H9 (cell line): ENCODE results near the gene PCGF6. TPM values are rescaled to one million over a fixed set of nuclear protein-coding genes. Genes with fewer than 3 reads are reported as not detected.
A peak's percentile ranks its signal among the peaks of the same experiment; 100 is the strongest.

ENCODE experiments used
- DNase-seq: peaks from one replicate; pipeline ENCODE4 v3.0.0-alpha.2; 2017
- H2AFZ ChIP-seq: one replicate; pipeline ENCODE4 v1.6.1; 2013; ENCODE audit warnings: mild to moderate bottlenecking, low read length, control low read depth, moderate library complexity
- H2AK5ac ChIP-seq: 2 replicates; pipeline ENCODE4 v1.6.1; 2013; ENCODE audit warnings: low read length, control low read depth, mixed read lengths; ENCODE audit not compliant: insufficient read length
- H2BK120ac ChIP-seq: one replicate; pipeline ENCODE4 v1.6.1; 2013; ENCODE audit warnings: low read depth, mild to moderate bottlenecking, low read length, control low read depth, inconsistent platforms; ENCODE audit not compliant: poor library complexity, severe bottlenecking
- H2BK12ac ChIP-seq: 2 replicates; pipeline ENCODE4 v1.6.1; 2013; ENCODE audit warnings: low read length, control low read depth, mixed read lengths, low read depth; ENCODE audit not compliant: insufficient read length
- H2BK15ac ChIP-seq: 2 replicates; pipeline ENCODE4 v1.6.1; 2013; ENCODE audit warnings: low read depth, low read length, control low read depth
- H2BK20ac ChIP-seq: one replicate; pipeline ENCODE4 v1.6.1; 2013; ENCODE audit warnings: low read depth, mild to moderate bottlenecking, low read length, control low read depth, inconsistent platforms; ENCODE audit not compliant: poor library complexity, severe bottlenecking
- H2BK5ac ChIP-seq: 2 replicates; pipeline ENCODE4 v1.6.1; 2013; ENCODE audit warnings: low read length, control low read depth, mixed read lengths; ENCODE audit not compliant: insufficient read length
- H3K14ac ChIP-seq: 2 replicates; pipeline ENCODE4 v1.6.1; 2013; ENCODE audit warnings: low read length, control low read depth; ENCODE audit not compliant: insufficient read depth
- H3K18ac ChIP-seq: 2 replicates; pipeline ENCODE4 v1.6.1; 2013; ENCODE audit warnings: low read depth, mild to moderate bottlenecking, mixed read lengths, low read length, control low read depth; ENCODE audit not compliant: insufficient read length
- H3K23ac ChIP-seq: 2 replicates; pipeline ENCODE4 v1.6.1; 2013; ENCODE audit warnings: low read length, control low read depth, mixed read lengths, low read depth; ENCODE audit not compliant: insufficient read length
- H3K23me2 ChIP-seq: 2 replicates; pipeline ENCODE4 v1.6.1; 2013; ENCODE audit warnings: low read depth, mild to moderate bottlenecking, mixed read lengths, low read length, control low read depth; ENCODE audit not compliant: insufficient read length, poor library complexity, severe bottlenecking
- H3K27ac ChIP-seq: 2 replicates; pipeline ENCODE4 v1.5.1; 2013; ENCODE audit warnings: low read length, control low read depth, mixed read lengths, low read depth; ENCODE audit not compliant: insufficient read length
- H3K27me3 ChIP-seq: 2 replicates; pipeline ENCODE4 v1.6.1; 2013; ENCODE audit warnings: low read length, control low read depth, inconsistent platforms; ENCODE audit not compliant: insufficient read depth
- H3K4ac ChIP-seq: 2 replicates; pipeline ENCODE4 v1.6.1; 2013; ENCODE audit warnings: low read depth, mild to moderate bottlenecking, control low read depth, inconsistent platforms, low read length, moderate library complexity
- H3K4me1 ChIP-seq: 2 replicates; pipeline ENCODE4 v1.6.1; 2013; ENCODE audit warnings: low read length, control low read depth, inconsistent platforms; ENCODE audit not compliant: insufficient read depth
- H3K4me2 ChIP-seq: 2 replicates; pipeline ENCODE4 v1.6.1; 2013; ENCODE audit warnings: low read length, control low read depth, mixed read lengths; ENCODE audit not compliant: insufficient read length, insufficient read depth
- H3K56ac ChIP-seq: 2 replicates; pipeline ENCODE4 v1.6.1; 2013; ENCODE audit warnings: low read depth, mild to moderate bottlenecking, mixed read lengths, low read length, control low read depth; ENCODE audit not compliant: insufficient read length
- H3K79me1 ChIP-seq: 2 replicates; pipeline ENCODE4 v1.6.1; 2013; ENCODE audit warnings: low read depth, mild to moderate bottlenecking, moderate library complexity, low read length, control low read depth, inconsistent platforms; ENCODE audit not compliant: insufficient read depth, poor library complexity, severe bottlenecking
- H3K79me2 ChIP-seq: 2 replicates; pipeline ENCODE4 v1.6.1; 2013; ENCODE audit warnings: low read length, control low read depth, inconsistent platforms; ENCODE audit not compliant: insufficient read depth
- H3K9ac ChIP-seq: 2 replicates; pipeline ENCODE4 v1.6.1; 2013; ENCODE audit warnings: low read length, control low read depth, mixed read lengths; ENCODE audit not compliant: insufficient read length; ENCODE audit errors: extremely low read depth
- H3K9me3 ChIP-seq: one replicate; pipeline ENCODE4 v1.6.1; 2013; ENCODE audit warnings: low read depth, low read length, inconsistent platforms; ENCODE audit not compliant: control insufficient read depth
- H3T11ph ChIP-seq: one replicate; pipeline ENCODE4 v1.6.1; 2013; ENCODE audit warnings: mild to moderate bottlenecking, low read length, control low read depth, inconsistent platforms
- H4K20me1 ChIP-seq: one replicate; pipeline ENCODE4 v1.6.1; 2013; ENCODE audit not compliant: control insufficient read depth, insufficient read length, insufficient read depth
- H4K5ac ChIP-seq: 2 replicates; pipeline ENCODE4 v1.6.1; 2013; ENCODE audit warnings: low read depth, mild to moderate bottlenecking, mixed read lengths, low read length, control low read depth; ENCODE audit not compliant: insufficient read length
- H4K8ac ChIP-seq: replicated peaks from 2 replicates; pipeline ENCODE4 v1.6.1; 2013; ENCODE audit warnings: low read length, control low read depth, mixed read lengths, low read depth; ENCODE audit not compliant: insufficient read length
- H4K91ac ChIP-seq: 2 replicates; pipeline ENCODE4 v1.6.1; 2013; ENCODE audit warnings: low read depth, mild to moderate bottlenecking, moderate library complexity, mixed read lengths, low read length, control low read depth; ENCODE audit not compliant: insufficient read length
- H3K27ac Mint-ChIP-seq, 3 experiments: 2 replicates in 2 of 3; 3 replicates in 1 of 3; pipeline ENCODE4 v1.8.0; 2020 to 2021; ENCODE audit warnings: mixed read lengths in 3 of 3, mild to moderate bottlenecking in 1 of 3, moderate library complexity in 1 of 3
- H3K27me3 Mint-ChIP-seq: 2 replicates; pipeline ENCODE4 v1.8.0; 2021; ENCODE audit warnings: low read depth, mild to moderate bottlenecking, moderate library complexity, mixed read lengths
- H3K36me3 Mint-ChIP-seq, 3 experiments: 2 replicates in 2 of 3; 3 replicates in 1 of 3; pipeline ENCODE4 v1.8.0; 2020 to 2021; ENCODE audit warnings: low read depth in 3 of 3, mixed read lengths in 3 of 3; ENCODE audit not compliant: insufficient read depth in 1 of 3
- H3K4me1 Mint-ChIP-seq, 2 experiments: 2 replicates each; pipeline ENCODE4 v1.8.0; 2020; ENCODE audit warnings: mixed read lengths in 2 of 2
- H3K4me3 Mint-ChIP-seq, 2 experiments: 2 replicates in 1 of 2; 3 replicates in 1 of 2; pipeline ENCODE4 v1.8.0; 2020 to 2021; ENCODE audit warnings: mild to moderate bottlenecking in 2 of 2, mixed read lengths in 2 of 2, moderate library complexity in 1 of 2
- H3K9me3 Mint-ChIP-seq, 2 experiments: 2 replicates in 1 of 2; 3 replicates in 1 of 2; pipeline ENCODE4 v1.8.0; 2020; ENCODE audit warnings: mild to moderate bottlenecking in 2 of 2, mixed read lengths in 2 of 2, moderate library complexity in 1 of 2
- CTCF ChIP-seq: fragments of 200-600 bp; sonication (generic); conservative IDR thresholded peaks from 3 replicates; pipeline ENCODE4 v1.8.0; 2021; ENCODE audit warnings: antibody characterized with exemption, mild to moderate bottlenecking
- WGBS: extraction: QIAGEN DNeasy Blood & Tissue Kit; methylation state at CpG from one replicate; pipeline ENCODE4 v1.1.7; 2013; ENCODE audit warnings: missing lambda C conversion rate, low lambda C conversion rate, mixed read lengths; ENCODE audit not compliant: insufficient read length; ENCODE audit errors: extremely low coverage; 5-methylcytosine and 5-hydroxymethylcytosine counted together
- total RNA-seq: library from RNA; stranded (reverse); gene quantifications from 2 replicates; pipeline ENCODE4 v1.2.1, GENCODE V29; 2021

PCGF6 gene
- total RNA-seq, 1 experiment from 2014 or later: 23.5 TPM

GRCh38 chr10:103396067-103396788 is 45.3 kb upstream of the PCGF6 start, which contains the start of the genes ATP5MK and PDCD11:
Gene ATP5MK (minus strand): TSS chr10:103396475. CDS start chr10:103392457, 4,018 bp downstream.
Gene PDCD11 (plus strand): TSS chr10:103396626. CDS start chr10:103398427, 1,801 bp downstream.
- Histone ChIP-seq H4K5ac (no peak within 1 kb of the TSS), H2BK20ac (no peak within 1 kb of the TSS), H3K23ac (no peak within 1 kb of the TSS), H3K14ac (peak within 1 kb of the TSS; percentile 85), H3K9ac (peak within 1 kb of the TSS; percentile 92), H3K27ac (no peak within 1 kb of the TSS), H4K91ac (no peak within 1 kb of the TSS), H3K79me2 (peaks cover 23% of the 10 kb centered on the region; the same call in 1 of the 2 replicates), H2BK5ac (no peak within 1 kb of the TSS), H3K9me3 (no peaks in the 10 kb centered on the region), H3K56ac (no peak within 1 kb of the TSS), H2AFZ (no peak within 1 kb of the TSS), H2BK15ac (no peak within 1 kb of the TSS), H3K79me1 (peaks cover 8% of the 10 kb centered on the region), H2AK5ac (no peak within 1 kb of the TSS), H4K20me1 (no peaks in the 10 kb centered on the region), H3K4me1 (no peaks in the 10 kb centered on the region; the same call in 1 of the 2 replicates), H3K23me2 (peaks cover 9% of the 10 kb centered on the region), H3K18ac (peak within 1 kb of the TSS; percentile 46), H2BK12ac (no peak within 1 kb of the TSS), H2BK120ac (no peak within 1 kb of the TSS), H3K27me3 (no peaks in the 10 kb centered on the region), H3T11ph (no peak within 1 kb of the TSS), H4K8ac (no peak within 1 kb of the TSS), H3K4me2 (peak within 1 kb of the TSS; percentile 77), H3K4ac (no peak within 1 kb of the TSS)
- Mint-ChIP-seq H3K27me3 (no peaks in the 10 kb centered on the region), H3K4me1 (peaks cover 15 to 22% of the 10 kb centered on the region in 2 experiments), H3K9me3 (no peaks in the 10 kb centered on the region; a peak in 1 of 5 replicates), H3K36me3 (peaks cover 29 to 79% (median 68%) of the 10 kb centered on the region in 3 experiments), H3K27ac (peak within 1 kb of the TSS; percentile 90 to 98 (median 96)), H3K4me3 (peak within 1 kb of the TSS; percentile 99)
- DNase-seq: peak; percentile 98
- WGBS: no CpG with 5 or more reads among the region's 56 CpGs
- no peak for TF ChIP-seq CTCF
